Activated T-helper 17 cell treated with anti-CD3 and anti-CD28 coated beads, Interleukin-2, amount 50 U/mL, for 72 hours (primary cell): ENCODE results near the gene GHRL. TPM values are rescaled to one million over a fixed set of nuclear protein-coding genes. Genes with fewer than 3 reads are reported as not detected.
"Not testable (repeated sequence)": the region's sequence is repeated elsewhere in the genome, so short reads cannot be mapped to it uniquely, and the experiment has no call there.

ENCODE experiments used
- ATAC-seq: fragments of 150-1000 bp; cut with Tn5 transposase; replicated peaks from 2 replicates; pipeline ENCODE4 v1.10.0; 2021; ENCODE audit warnings: mild to moderate bottlenecking, moderate library complexity
- H3K27ac Mint-ChIP-seq: one replicate; pipeline ENCODE4 v1.8.0; 2022; ENCODE audit warnings: mixed read lengths
- H3K27me3 Mint-ChIP-seq: one replicate; pipeline ENCODE4 v1.8.0; 2022; ENCODE audit warnings: mixed read lengths
- H3K36me3 Mint-ChIP-seq: one replicate; pipeline ENCODE4 v1.8.0; 2022; ENCODE audit warnings: low read depth, mild to moderate bottlenecking, mixed read lengths
- H3K4me1 Mint-ChIP-seq: one replicate; pipeline ENCODE4 v1.8.0; 2022; ENCODE audit warnings: mixed read lengths
- H3K4me3 Mint-ChIP-seq: one replicate; pipeline ENCODE4 v1.8.0; 2022; ENCODE audit warnings: mild to moderate bottlenecking, mixed read lengths
- H3K9me3 Mint-ChIP-seq: one replicate; pipeline ENCODE4 v1.8.0; 2022; ENCODE audit warnings: mixed read lengths
- total RNA-seq, 2 donors: library from RNA; stranded (reverse); gene quantifications; one replicate each; pipeline ENCODE4 v1.2.3, GENCODE V29; 2022

GHRL gene
- total RNA-seq, 2 donors from 2014 or later = 0.34 to 0.58 TPM

DNA sequence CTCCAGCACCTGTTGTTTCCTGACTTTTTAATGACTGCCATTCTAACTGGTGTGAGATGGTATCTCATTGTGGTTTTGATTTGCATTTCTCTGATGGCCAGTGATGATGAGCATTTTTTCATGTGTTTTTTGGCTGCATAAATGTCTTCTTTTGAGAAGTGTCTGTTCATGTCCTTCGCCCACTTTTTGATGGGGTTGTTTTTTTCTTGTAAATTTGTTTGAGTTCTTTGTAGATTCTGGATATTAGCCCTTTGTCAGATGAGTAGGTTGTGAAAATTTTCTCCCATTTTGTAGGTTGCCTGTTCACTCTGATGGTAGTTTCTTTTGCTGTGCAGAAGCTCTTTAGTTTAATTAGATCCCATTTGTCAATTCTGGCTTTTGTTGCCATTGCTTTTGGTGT is 5.3 kb upstream of the GHRL start:
- Mint-ChIP-seq H3K36me3 (peaks cover 89% of the 10 kb centered on the region), H3K4me1 (peaks cover 15% of the 10 kb centered on the region)
- not testable (repeated sequence) for H3K9me3 Mint-ChIP-seq, ATAC-seq, H3K4me3 Mint-ChIP-seq, H3K27ac Mint-ChIP-seq, H3K27me3 Mint-ChIP-seq

DNA sequence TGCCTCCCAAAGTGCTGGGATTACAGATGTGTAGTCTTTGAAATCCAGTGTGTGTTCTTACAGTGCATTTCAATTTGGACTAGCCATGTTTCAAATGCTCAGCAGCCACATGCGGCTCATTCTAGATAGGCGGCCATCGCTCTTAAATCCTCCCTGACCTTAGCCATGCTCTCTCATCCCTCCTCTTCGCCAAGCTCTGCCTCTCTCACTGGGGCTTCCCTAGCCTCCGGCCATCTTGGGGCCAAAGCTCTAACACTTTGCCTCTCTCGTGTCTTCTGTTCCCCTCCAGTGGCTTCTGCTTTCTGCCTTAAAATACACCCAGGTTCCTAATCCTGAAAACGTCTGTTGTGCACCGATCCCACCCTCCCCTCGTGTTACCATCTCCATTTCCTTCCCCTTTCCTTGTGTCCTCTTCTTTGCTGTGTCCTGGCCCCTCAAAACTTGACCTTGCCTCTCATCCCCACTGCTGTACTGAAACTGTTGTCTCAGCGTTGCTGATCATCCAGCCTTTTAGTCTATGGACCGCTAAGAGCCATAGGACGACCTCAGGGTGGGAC is 1.4 kb upstream of the GHRL start:
- H3K9me3 Mint-ChIP-seq = no peaks in the 10 kb centered on the region

DNA sequence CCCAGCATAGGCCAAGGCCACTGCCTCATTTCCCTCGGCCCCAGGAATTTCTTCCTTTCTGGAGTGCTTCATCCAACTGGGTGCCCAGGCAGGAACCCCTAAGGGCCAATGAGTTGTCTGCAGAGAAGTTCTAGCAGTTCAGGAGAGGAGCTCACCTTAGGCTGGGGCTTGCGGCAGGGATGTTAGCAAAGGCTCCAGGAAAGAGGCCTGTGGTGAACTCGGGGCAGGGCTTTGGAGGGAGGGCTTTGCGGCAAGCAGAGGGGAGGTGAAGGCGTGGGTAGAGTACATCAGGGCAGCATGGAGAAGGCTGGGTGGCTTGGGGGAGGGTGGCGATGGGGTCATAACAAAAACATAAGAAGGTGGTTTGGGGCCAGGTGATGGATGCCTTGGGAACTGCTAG is 1.1 kb downstream of the GHRL start:
- Mint-ChIP-seq H3K9me3 (no peaks in the 10 kb centered on the region), H3K36me3 (peaks cover 88% of the 10 kb centered on the region), H3K4me3 (no peak overlapping the region), H3K27me3 (no peaks in the 10 kb centered on the region), H3K4me1 (peaks cover 4% of the 10 kb centered on the region), H3K27ac (peak overlapping the region; percentile 73)
- ATAC-seq = no peak

More for the DNA sequence above, 1.4 kb upstream of the GHRL start:
- no peaks in the 10 kb centered on the region for H3K27me3 Mint-ChIP-seq
- peak overlapping the region; percentile 83 for H3K27ac Mint-ChIP-seq
- H3K4me1 Mint-ChIP-seq = peaks cover 7% of the 10 kb centered on the region
- no peak overlapping the region for H3K4me3 Mint-ChIP-seq
- no peak for ATAC-seq
- peaks cover 77% of the 10 kb centered on the region for H3K36me3 Mint-ChIP-seq

DNA sequence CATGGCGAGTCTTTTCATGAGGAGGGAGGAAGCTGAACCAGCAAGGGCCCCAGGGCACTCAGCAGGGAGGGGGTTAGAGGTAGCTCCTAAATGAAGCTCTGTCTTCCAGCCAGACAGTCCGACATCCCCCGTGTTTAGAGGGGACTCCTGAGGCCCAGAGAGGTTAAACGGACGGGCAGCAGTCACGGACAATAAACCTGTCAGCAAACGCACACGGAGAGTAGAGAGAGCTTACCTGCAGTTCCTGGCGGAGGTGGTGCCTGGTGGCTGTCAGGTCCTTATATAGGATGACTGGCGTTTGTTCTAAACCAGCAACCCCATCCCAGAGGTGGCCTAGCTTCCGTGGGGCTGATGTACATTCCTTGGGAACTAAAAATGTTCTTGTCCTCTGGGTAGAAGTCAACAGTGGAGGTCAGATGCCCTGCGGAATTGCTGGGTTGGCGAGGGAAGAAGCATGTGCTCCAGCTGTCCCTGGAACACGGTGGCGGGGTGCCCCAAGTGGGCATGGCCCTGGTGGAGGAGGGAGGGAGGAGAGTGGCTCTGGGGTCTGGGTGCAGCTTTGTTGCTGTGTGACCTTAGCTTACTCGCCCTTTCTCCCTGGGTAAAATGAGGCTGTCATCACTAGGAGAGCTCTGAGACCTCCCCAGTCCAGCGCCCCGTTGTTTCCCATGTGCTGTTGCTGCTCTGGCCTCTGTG is 2.1 kb downstream of the GHRL start:
- ATAC-seq = no peak
- Mint-ChIP-seq H3K27ac (peak overlapping the region; percentile 73), H3K27me3 (no peaks in the 10 kb centered on the region), H3K4me1 (peaks cover 8% of the 10 kb centered on the region), H3K4me3 (no peak overlapping the region), H3K9me3 (no peaks in the 10 kb centered on the region), H3K36me3 (peaks cover 88% of the 10 kb centered on the region)

DNA sequence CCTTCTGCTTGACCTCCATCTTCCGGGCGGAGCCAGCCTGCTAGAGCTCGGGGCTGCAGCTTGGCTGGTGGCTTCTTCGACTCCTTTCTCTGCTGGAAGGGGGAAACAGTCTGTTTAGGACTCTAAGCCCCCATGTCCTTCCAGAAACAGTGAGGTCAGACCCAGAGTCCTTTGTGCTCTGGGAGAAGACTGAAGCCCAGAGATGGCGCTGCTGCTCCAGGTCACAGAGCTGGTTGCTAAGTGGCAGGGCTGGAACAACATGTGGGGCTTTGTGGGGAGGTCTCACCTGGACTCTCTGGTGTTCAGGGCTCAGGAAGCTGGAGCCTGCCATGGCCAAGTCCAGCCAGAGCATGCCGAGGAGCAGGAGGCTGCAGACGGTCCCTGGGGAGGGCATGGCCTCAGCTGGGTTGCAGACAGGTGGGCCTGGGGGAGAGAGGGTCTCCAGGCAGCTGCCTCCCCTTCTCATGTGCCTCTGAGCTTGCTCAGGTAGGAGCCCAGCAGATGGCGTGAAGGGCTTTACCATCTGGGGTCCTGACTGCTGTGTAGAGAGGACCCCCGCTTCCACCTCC is 2.9 kb downstream of the GHRL start:
- Mint-ChIP-seq H3K27me3 (no peaks in the 10 kb centered on the region), H3K4me3 (no peak overlapping the region), H3K36me3 (peaks cover 86% of the 10 kb centered on the region), H3K4me1 (peaks cover 15% of the 10 kb centered on the region), H3K9me3 (no peaks in the 10 kb centered on the region), H3K27ac (no peak overlapping the region)
- ATAC-seq = no peak

DNA sequence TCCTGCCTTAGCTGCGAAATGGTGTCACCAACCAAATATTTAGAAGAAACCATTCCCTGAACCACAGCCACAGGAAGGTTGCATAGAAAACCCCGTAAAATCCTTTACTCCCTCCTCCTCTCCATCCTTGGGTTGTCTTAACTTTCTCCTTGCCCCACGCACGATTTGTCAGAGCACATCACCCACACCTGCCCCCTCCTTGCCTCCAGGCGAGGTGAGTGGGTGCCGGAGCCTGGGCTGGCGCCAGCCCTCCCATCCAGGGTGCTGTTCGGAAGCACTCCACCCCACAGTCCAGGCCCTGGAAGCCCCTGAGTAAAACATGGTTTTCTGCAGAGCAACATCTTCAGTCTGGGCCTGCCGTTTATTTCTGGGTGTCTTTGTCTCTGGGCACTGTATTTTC is 3.7 kb downstream of the GHRL start:
- H3K4me1 Mint-ChIP-seq = peaks cover 20% of the 10 kb centered on the region
- H3K36me3 Mint-ChIP-seq = peaks cover 78% of the 10 kb centered on the region
- H3K9me3 Mint-ChIP-seq = no peaks in the 10 kb centered on the region
- H3K4me3 Mint-ChIP-seq = no peak overlapping the region
- no peak overlapping the region for H3K27ac Mint-ChIP-seq
- no peak for ATAC-seq
- no peaks in the 10 kb centered on the region for H3K27me3 Mint-ChIP-seq

DNA sequence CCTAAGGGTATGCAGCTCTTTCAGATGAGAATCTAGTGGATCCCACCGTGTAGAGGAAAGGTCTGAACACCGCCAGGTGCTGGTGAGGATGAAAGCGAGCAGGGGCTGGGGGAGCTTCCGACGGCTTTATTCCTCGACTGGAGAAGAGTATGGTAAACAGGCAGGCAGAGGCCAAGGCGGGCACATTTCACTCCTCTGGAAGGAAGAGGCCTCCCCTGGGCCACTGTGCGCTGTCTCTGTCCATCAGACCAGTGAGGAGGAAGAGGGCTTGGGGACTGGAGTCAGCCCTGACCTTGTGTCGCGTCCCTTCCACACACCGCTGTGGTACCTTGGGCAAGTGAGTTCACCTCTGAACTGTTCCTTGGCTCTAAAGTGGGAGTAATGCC is 4.2 kb downstream of the GHRL start:
- Mint-ChIP-seq H3K27me3 (no peaks in the 10 kb centered on the region), H3K4me1 (peaks cover 24% of the 10 kb centered on the region), H3K9me3 (no peaks in the 10 kb centered on the region), H3K4me3 (no peak overlapping the region), H3K36me3 (peaks cover 77% of the 10 kb centered on the region), H3K27ac (no peak overlapping the region)
- ATAC-seq = no peak

DNA sequence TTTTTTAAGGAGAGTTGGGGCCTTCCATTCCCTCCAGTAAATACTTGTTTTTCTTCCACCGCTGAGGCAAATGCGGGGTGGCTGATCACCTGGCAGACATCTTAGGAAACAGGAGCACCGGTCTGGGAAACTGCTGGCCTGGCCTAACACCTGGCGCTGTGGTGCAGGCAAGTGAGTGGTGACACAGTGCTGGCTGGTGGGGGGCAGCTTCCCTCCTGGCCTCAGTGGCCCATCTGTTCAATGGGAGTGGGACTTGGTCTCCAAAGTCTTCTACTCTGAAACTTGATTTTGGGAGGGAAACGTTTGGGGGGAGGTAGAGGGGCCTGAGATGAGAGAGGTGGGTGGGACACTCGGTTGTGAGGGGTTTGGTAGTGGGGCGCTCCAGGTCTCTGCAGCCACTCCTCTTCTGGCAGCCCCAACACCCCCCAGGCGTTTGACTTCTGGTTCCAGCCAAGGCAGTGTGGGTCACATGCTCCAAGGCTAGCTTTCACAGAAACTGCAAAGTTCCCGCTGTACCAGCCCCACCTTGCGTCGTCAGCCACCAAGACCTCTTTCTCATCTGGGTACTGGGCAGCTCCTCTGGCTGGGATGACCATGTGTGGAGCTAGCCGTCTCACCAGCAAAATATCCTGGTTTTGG is 4.7 kb downstream of the GHRL start:
- Mint-ChIP-seq H3K27me3 (no peaks in the 10 kb centered on the region), H3K27ac (no peak overlapping the region), H3K4me1 (peaks cover 28% of the 10 kb centered on the region), H3K4me3 (no peak overlapping the region), H3K36me3 (peaks cover 77% of the 10 kb centered on the region), H3K9me3 (no peaks in the 10 kb centered on the region)
- no peak for ATAC-seq

DNA sequence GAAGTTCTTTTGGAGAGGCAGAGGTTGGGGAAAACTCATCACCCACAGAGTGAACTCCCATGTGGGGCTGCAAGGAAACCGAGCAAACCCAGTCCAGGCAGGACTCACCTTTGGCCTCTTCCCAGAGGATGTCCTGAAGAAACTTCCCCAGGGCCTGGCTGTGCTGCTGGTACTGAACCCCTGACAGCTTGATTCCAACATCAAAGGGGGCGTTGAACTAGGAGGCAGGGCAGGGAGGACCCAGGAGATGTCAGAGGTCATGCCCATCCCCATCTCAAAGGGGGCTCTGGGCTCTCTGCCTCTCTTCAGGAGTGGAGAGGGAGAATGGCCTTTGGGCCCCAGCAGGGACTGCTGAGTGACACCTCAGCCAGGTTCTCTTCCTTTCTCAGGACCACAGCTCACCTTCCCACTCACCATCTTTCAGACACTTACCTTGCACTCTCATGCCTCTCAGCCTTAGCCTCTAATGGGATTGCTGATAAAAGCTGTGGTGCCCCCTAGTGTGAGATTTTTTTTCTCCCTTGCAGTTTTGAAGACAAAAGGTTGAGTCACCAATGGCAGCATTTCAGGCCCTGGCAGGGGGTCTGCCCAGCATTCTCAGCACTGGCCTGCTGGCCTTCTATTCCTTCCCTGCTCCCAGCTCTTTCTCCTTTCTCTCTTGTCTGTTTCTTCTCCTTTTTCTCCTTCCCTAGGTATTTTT is 6.0 kb downstream of the GHRL start:
- ATAC-seq = peak; percentile 26
- H3K9me3 Mint-ChIP-seq = no peaks in the 10 kb centered on the region
- H3K36me3 Mint-ChIP-seq = peaks cover 77% of the 10 kb centered on the region
- no peak overlapping the region for H3K4me3 Mint-ChIP-seq
- H3K27ac Mint-ChIP-seq = peak overlapping the region; percentile 74
- H3K27me3 Mint-ChIP-seq = no peaks in the 10 kb centered on the region
- peaks cover 35% of the 10 kb centered on the region for H3K4me1 Mint-ChIP-seq

DNA sequence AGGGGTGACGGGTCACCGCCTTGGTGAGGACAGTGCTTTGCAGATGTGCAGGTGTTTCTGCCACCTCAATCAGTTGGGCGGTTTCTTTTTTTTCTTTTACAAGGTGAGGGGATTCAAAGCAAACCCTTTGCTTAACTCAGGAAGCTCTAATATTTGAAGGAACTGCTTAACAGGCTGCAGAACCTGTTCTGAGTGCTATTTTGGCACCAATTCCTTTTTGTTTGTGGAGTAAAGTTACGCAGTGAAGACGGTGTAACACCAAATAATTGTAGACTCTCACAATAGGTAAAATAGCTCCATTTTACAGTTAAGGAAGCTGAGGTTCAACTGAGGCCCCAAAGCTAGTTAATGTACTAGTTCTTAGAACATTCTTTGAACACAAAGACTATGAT is 6.6 kb downstream of the GHRL start:
- H3K9me3 Mint-ChIP-seq = no peaks in the 10 kb centered on the region
- H3K27ac Mint-ChIP-seq = no peak overlapping the region
- H3K4me3 Mint-ChIP-seq = peak overlapping the region; percentile 65
- H3K36me3 Mint-ChIP-seq = peaks cover 77% of the 10 kb centered on the region
- ATAC-seq = no peak
- no peaks in the 10 kb centered on the region for H3K27me3 Mint-ChIP-seq
- H3K4me1 Mint-ChIP-seq = peaks cover 35% of the 10 kb centered on the region

DNA sequence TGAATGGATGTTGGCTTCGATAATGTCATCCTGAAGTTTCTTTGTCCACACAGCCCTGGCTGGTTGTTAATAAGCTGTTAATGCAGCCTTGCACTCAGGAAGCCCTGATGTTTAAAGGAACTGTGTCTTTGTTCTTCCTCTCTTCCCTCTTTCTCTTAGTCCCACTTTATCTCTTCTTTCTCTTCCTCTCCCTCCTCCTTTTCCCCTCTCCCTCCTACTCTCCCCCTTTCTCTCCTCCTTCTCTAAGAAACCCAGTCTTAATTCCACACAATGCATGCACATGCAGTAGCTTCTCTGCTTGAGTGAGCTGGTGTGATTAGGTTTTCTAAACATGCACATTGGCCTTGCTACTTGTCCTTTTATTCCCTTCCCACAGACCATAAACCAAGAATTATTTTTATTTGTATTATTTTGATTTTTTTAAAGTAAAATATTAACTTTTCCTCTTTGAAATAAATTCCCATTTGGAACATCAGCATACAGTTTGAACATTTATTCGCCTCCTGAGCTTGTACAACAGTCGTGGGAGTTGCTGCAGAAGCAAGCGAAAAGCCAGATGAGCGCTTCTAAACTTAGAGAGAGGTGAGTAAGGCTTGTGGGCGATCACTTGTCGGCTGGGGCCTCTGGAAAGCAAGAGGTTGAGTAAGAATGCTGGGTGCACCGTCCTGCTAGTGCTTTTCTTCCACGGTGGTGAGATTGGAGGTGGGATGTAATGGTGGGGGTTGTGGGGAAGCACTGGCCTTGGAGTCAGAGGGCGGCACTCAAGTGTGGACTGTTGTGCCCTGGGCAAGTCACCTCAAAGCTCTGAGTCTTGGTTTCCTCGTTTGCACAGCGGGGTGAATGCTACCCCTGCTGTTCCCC is 7.2 kb downstream of the GHRL start:
- Mint-ChIP-seq H3K9me3 (no peaks in the 10 kb centered on the region), H3K36me3 (peaks cover 83% of the 10 kb centered on the region), H3K27ac (peak overlapping the region; percentile 87), H3K27me3 (no peaks in the 10 kb centered on the region), H3K4me3 (peak overlapping the region; percentile 65), H3K4me1 (peaks cover 35% of the 10 kb centered on the region)
- ATAC-seq = peak; percentile 67

DNA sequence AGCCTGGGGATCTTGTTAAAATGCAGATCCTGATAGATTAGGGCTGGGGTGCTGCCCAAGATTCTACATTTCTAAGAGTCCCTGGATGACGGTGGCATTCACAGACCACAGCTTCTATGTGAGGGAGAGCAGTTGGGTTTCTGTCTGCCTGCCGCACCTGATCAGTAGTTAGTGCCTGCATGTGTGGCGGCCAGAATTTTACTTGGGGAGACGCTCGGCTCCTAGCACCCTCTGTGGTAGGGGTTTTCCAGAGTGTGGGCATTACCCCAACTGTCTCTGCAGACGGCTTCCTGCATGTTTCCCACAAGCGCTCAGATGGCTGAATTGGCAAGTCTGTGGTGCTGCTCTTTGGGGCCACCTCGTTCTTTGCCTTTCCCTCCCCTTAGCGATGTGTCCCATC is 8.3 kb downstream of the GHRL start:
- Mint-ChIP-seq H3K4me3 (peak overlapping the region; percentile 65), H3K36me3 (peaks cover 89% of the 10 kb centered on the region), H3K4me1 (peaks cover 35% of the 10 kb centered on the region), H3K9me3 (no peaks in the 10 kb centered on the region), H3K27ac (peak overlapping the region; percentile 87), H3K27me3 (no peaks in the 10 kb centered on the region)
- ATAC-seq = peak; percentile 80

DNA sequence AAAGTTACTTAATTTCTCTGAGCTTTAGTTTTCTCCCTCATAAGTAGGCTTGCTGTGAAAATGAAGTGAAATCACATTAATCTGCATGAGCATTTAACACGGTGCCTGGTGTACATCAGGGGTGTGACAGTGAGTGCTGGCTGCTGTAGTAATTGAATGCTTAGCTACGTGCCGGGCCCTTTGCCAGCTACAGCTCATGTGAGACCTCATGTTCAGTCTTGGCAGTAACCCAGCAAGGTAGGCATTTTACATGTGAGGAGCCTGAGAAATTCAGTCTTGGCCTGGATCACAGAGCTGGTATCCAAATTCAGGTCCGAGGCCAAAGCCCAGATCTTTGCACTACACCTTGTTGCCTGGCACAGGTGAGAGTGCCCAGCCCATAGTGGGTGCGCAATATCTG is 9.1 kb downstream of the GHRL start:
- Mint-ChIP-seq H3K36me3 (peaks cover 89% of the 10 kb centered on the region), H3K27ac (peak overlapping the region; percentile 87), H3K9me3 (no peaks in the 10 kb centered on the region), H3K4me3 (peak overlapping the region; percentile 65), H3K4me1 (peaks cover 35% of the 10 kb centered on the region), H3K27me3 (no peaks in the 10 kb centered on the region)
- no peak for ATAC-seq

DNA sequence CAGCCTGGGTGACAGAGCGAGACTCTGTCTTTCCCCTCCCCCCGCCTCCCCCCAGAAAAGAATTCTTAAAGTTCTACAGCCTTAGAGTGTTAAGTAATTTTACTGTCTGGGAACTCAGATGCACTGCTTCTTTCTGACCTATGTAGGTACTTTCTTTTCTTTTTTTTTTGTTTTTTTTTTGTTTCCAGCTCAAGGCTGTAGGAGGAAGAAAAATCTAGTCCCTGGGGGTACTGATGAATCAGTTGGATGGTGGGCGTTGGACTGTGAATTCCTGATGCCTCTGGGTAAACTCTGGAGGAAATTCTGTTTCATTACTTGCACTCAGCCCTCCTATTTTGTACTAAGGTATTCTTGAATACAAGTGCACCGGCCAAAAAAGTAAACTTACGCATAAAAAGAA is 10.8 kb downstream of the GHRL start:
- peak overlapping the region; percentile 41 for H3K27ac Mint-ChIP-seq
- H3K27me3 Mint-ChIP-seq = no peaks in the 10 kb centered on the region
- H3K4me1 Mint-ChIP-seq = peaks cover 35% of the 10 kb centered on the region
- no peak overlapping the region for H3K4me3 Mint-ChIP-seq
- H3K36me3 Mint-ChIP-seq = peaks cover 89% of the 10 kb centered on the region
- no peak for ATAC-seq
- no peaks in the 10 kb centered on the region for H3K9me3 Mint-ChIP-seq
